ENCODE data around the gene RNASET2. TPM values are rescaled to one million over a fixed set of nuclear protein-coding genes. Genes with fewer than 3 reads are reported as not detected.
"Not testable (repeated sequence)": the region's sequence is repeated elsewhere in the genome, so short reads cannot be mapped to it uniquely, and the experiment has no call there.

Gene RNASET2
- total and polyA plus RNA-seq, 8 donors, result 38.1 to 68.5 (median 47.0) TPM

- Histone ChIP-seq H3K27ac (no peak overlapping the region), H3K4me1 (no peaks in the 10 kb centered on the region), H3K36me3 (no peaks in the 10 kb centered on the region), H3K27me3 (no peaks in the 10 kb centered on the region), H3K9me3 (peaks cover 0 to 10% of the 10 kb centered on the region in 2 donors), H3K4me3 (no peak overlapping the region)
- intact Hi-C loops (cut with DNase I), result no loop called here
- TF ChIP-seq CTCF (IDR thresholded peaks at IDR 0.05), result no peak
- DNase-seq (no peak), ATAC-seq (no peak)
These were observed 39.5 kb downstream of the RNASET2 start for GRCh38 chr6:166916824-166917223.

GRCh38 chr6:166915484-166915883 lies 40.9 kb downstream of the RNASET2 start:
- H3K4me1 ChIP-seq; H3K4me3 ChIP-seq; H3K9me3 ChIP-seq; H3K36me3 ChIP-seq; DNase-seq; intact Hi-C loops (cut with DNase I); H3K27me3 ChIP-seq; ATAC-seq; H3K27ac ChIP-seq: not testable (repeated sequence)

DNA sequence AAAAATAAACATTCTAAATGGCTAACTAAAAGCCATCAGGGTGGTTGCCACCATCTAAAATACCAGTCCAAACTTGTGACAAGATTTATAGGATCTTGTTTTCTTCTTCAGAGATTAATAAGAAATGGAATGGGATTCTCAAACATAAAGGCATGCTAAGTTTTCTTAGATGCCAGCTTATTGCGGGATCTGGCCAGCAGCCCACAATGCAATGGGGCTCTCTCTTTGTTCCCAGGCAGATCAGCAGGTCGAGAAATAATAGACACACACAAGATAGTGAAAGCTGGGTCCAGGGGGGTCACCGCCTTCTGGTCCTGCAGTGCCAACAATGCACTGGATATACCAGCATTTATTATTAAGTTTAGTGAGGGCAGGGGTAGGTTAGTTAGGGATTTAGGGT lies 41.4 kb downstream of the RNASET2 start:
- ATAC-seq; H3K27ac ChIP-seq; DNase-seq; H3K4me3 ChIP-seq; intact Hi-C loops (cut with DNase I); H3K27me3 ChIP-seq; H3K4me1 ChIP-seq; H3K9me3 ChIP-seq; H3K36me3 ChIP-seq: not testable (repeated sequence)

- Histone ChIP-seq H3K27me3 (no peaks in the 10 kb centered on the region), H3K4me1 (no peaks in the 10 kb centered on the region), H3K4me3 (no peak overlapping the region), H3K27ac (no peak overlapping the region), H3K36me3 (no peaks in the 10 kb centered on the region), H3K9me3 (no peaks in the 10 kb centered on the region)
- TF ChIP-seq CTCF (IDR thresholded peaks at IDR 0.05), result no peak
- ATAC-seq (no peak), DNase-seq (no peak)
- intact Hi-C loops (cut with DNase I), result no loop called here
These were observed 45.1 kb downstream of the RNASET2 start for GRCh38 chr6:166911248-166911677.

DNA sequence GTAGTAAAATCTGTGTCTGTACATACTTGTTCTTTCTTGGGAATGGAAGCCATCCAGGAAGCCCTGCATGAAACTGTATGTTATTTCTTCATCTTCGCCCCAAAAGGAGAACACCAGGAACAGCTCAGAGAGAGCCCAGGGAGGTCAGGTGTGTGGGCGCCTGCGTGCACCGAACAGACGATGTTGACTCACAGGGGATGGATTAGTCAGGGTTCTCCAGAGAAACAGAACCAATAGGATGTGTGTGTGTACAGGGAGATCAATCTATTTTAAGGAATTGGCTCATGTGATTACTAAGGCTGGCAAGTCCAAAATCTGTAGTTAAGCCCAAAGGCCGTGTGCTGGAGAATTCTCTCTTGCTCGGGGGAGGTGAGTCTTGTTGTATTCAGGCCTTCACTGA lies 45.7 kb downstream of the RNASET2 start:
- no peak for DNase-seq
- no peaks in the 10 kb centered on the region for H3K27me3 ChIP-seq
- H3K27ac ChIP-seq, result no peak overlapping the region
- ATAC-seq, result no peak
- no peaks in the 10 kb centered on the region for H3K9me3 ChIP-seq
- H3K4me1 ChIP-seq, result no peaks in the 10 kb centered on the region
- H3K4me3 ChIP-seq, result no peak overlapping the region
- intact Hi-C loops (cut with DNase I), result no loop called here
- H3K36me3 ChIP-seq, result no peaks in the 10 kb centered on the region
- no peak for TF ChIP-seq CTCF (IDR thresholded peaks at IDR 0.05)

DNA sequence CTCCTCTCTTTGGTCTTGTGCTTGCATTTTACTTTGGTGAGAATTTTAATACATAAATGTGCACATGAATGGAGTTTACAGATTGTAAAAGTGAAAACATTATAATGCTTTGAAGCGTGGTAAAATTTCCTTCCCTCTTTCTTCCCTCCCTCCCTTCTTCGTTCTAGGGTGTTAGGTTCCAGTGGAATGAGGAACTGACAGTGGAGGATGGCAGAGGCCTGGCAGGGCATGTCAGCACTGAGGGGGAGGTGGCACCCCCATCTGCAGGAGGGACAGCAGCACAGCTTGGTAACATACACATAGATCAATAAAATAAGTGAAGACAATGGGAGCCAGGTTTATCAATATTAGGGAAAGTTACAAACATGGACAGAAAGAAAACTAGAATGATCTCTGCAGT lies 47.5 kb downstream of the RNASET2 start:
- no peak overlapping the region for H3K27ac ChIP-seq
- TF ChIP-seq CTCF (IDR thresholded peaks at IDR 0.05), result no peak
- no peaks in the 10 kb centered on the region for H3K9me3 ChIP-seq
- H3K4me3 ChIP-seq, result no peak overlapping the region
- no peaks in the 10 kb centered on the region for H3K4me1 ChIP-seq
- intact Hi-C loops (cut with DNase I), result no loop called here
- no peaks in the 10 kb centered on the region for H3K36me3 ChIP-seq
- DNase-seq (no peak), ATAC-seq (no peak)
- no peaks in the 10 kb centered on the region for H3K27me3 ChIP-seq
